H1 (cell line): ENCODE data around the gene NRXN3. TPM values are rescaled to one million over a fixed set of nuclear protein-coding genes. Genes with fewer than 3 reads are reported as not detected.
A peak's percentile ranks its signal among the peaks of the same experiment; 100 is the strongest.

Source experiments
- CTCF ChIA-PET: fragments of 300-600 bp; sonication (Branson Sonifier 250); formaldehyde crosslinking; loops from one replicate; lab custom pipeline; 2021; ENCODE audit not compliant: partially characterized antibody; lab: Charles Lee
- POLR2A ChIA-PET: fragments of 300-600 bp; sonication (Branson Sonifier 250); formaldehyde crosslinking; loops from one replicate; lab custom pipeline; 2021; ENCODE audit warnings: inconsistent platforms; ENCODE audit not compliant: partially characterized antibody; lab: Charles Lee
- DNase-seq, 2 experiments: peaks; one replicate each; pipeline versions ENCODE4 v3.0.0 to v3.0.0-alpha.2; 2010 to 2022; ENCODE audit warnings: low spot score in 2 of 2, low read depth in 1 of 2, mixed read lengths in 1 of 2
- FAIRE-seq: peaks from 2 replicates; lab custom pipeline; 2011; peaks lifted over from hg19 to GRCh38; lab: Jason Lieb, UNC
- H2AFZ ChIP-seq: 2 replicates; pipeline ENCODE4 v1.8.1; 2012; ENCODE audit warnings: low read length, inconsistent platforms
- H2AK5ac ChIP-seq: 2 replicates; pipeline ENCODE4 v1.6.1; 2013; ENCODE audit warnings: low read depth, low read length
- H2BK120ac ChIP-seq: replicated peaks from 2 replicates; pipeline ENCODE3; 2013; ENCODE audit warnings: low read depth, low read length, inconsistent platforms
- H2BK12ac ChIP-seq: 2 replicates; pipeline ENCODE4 v1.6.1; 2013; ENCODE audit warnings: low read depth, low read length
- H2BK15ac ChIP-seq: 2 replicates; pipeline ENCODE4 v1.6.1; 2013; ENCODE audit warnings: low read length
- H2BK20ac ChIP-seq: 2 replicates; pipeline ENCODE4 v1.6.1; 2013; ENCODE audit warnings: low read length
- H2BK5ac ChIP-seq: 2 replicates; pipeline ENCODE4 v1.6.1; 2013; ENCODE audit warnings: low read depth, low read length
- H3K14ac ChIP-seq: 2 replicates; pipeline ENCODE4 v1.6.1; 2013; ENCODE audit warnings: inconsistent platforms; ENCODE audit not compliant: insufficient read length
- H3K18ac ChIP-seq: 2 replicates; pipeline ENCODE4 v1.6.1; 2013; ENCODE audit warnings: low read length; ENCODE audit errors: extremely low read depth
- H3K23ac ChIP-seq: 2 replicates; pipeline ENCODE4 v1.6.1; 2013; ENCODE audit warnings: inconsistent platforms; ENCODE audit not compliant: insufficient read length
- H3K23me2 ChIP-seq: 2 replicates; pipeline ENCODE4 v1.6.1; 2013; ENCODE audit warnings: low read depth, low read length
- H3K27ac ChIP-seq: 2 replicates; pipeline ENCODE4 v1.6.1; 2011; ENCODE audit warnings: low read depth, low read length, inconsistent platforms
- H3K27me3 ChIP-seq, 4 experiments: replicated peaks in 1 of 4; 1 replicate in 1 of 4; 2 replicates in 3 of 4; pipeline versions ENCODE4 v1.6.1 to v1.8.1; 2011 to 2013; ENCODE audit warnings: low read length in 3 of 4, mild to moderate bottlenecking in 3 of 4, inconsistent platforms in 2 of 4, mixed read lengths in 2 of 4, moderate library complexity in 1 of 4; ENCODE audit not compliant: control insufficient read depth in 3 of 4, insufficient read depth in 3 of 4; ENCODE audit errors: extremely low read depth in 1 of 4
- H3K36me3 ChIP-seq, 4 experiments: 2 replicates each; pipeline versions ENCODE4 v1.6.1 to v1.8.1; 2011 to 2013; ENCODE audit warnings: mild to moderate bottlenecking in 4 of 4, low read length in 3 of 4, moderate library complexity in 2 of 4, control low read depth in 1 of 4, inconsistent platforms in 1 of 4; ENCODE audit not compliant: insufficient read depth in 4 of 4, control insufficient read depth in 2 of 4
- H3K4ac ChIP-seq: replicated peaks from 2 replicates; pipeline ENCODE3; 2013; ENCODE audit warnings: low read length, low read depth, mixed read lengths, inconsistent platforms; ENCODE audit not compliant: insufficient read length
- H3K4me1 ChIP-seq, 4 experiments: replicated peaks in 1 of 4; 1 replicate in 1 of 4; 2 replicates in 3 of 4; pipeline versions ENCODE4 v1.6.1 to v1.8.1; 2011 to 2013; ENCODE audit warnings: low read length in 3 of 4, inconsistent platforms in 2 of 4, mixed read lengths in 1 of 4; ENCODE audit not compliant: insufficient read depth in 4 of 4, control insufficient read depth in 3 of 4
- H3K4me2 ChIP-seq, 2 experiments: 2 replicates each; pipeline versions ENCODE4 v1.6.1 to v1.8.1; 2011 to 2013; ENCODE audit warnings: low read depth in 2 of 2, low read length in 2 of 2, control low read depth in 1 of 2, inconsistent platforms in 1 of 2, mild to moderate bottlenecking in 1 of 2; ENCODE audit not compliant: insufficient read depth in 1 of 2
- H3K4me3 ChIP-seq, 4 experiments: fragments of 200-600, 300-600 bp in 1 of 4; sonication (generic), shearing (Covaris generic), sonication (Bioruptor Twin) in 1 of 4; 2 replicates each; pipeline versions ENCODE4 v1.5.1 to v1.8.1; 2011 to 2016; ENCODE audit warnings: low read length in 4 of 4, low read depth in 3 of 4, control low read depth in 2 of 4, inconsistent platforms in 2 of 4, mild to moderate bottlenecking in 2 of 4, mixed read lengths in 1 of 4, moderate library complexity in 1 of 4; ENCODE audit not compliant: insufficient read depth in 2 of 4; ENCODE audit errors: extremely low read depth in 1 of 4
- H3K56ac ChIP-seq: replicated peaks from 2 replicates; pipeline ENCODE3; 2013; ENCODE audit warnings: low read depth, mild to moderate bottlenecking, mixed read lengths, low read length, inconsistent platforms; ENCODE audit not compliant: insufficient read length
- H3K79me1 ChIP-seq: 2 replicates; pipeline ENCODE4 v1.6.1; 2013; ENCODE audit warnings: low read depth, low read length, control low read depth
- H3K79me2 ChIP-seq, 2 experiments: 2 replicates each; pipeline versions ENCODE4 v1.6.1 to v1.8.1; 2012 to 2013; ENCODE audit warnings: low read length in 2 of 2, mild to moderate bottlenecking in 2 of 2, inconsistent platforms in 1 of 2; ENCODE audit not compliant: insufficient read depth in 2 of 2, control insufficient read depth in 1 of 2
- H3K9ac ChIP-seq, 4 experiments: replicated peaks in 1 of 4; 1 replicate in 1 of 4; 2 replicates in 3 of 4; pipeline versions ENCODE4 v1.6.1 to v1.8.1; 2011 to 2013; ENCODE audit warnings: low read depth in 3 of 4, low read length in 3 of 4, control low read depth in 2 of 4, mild to moderate bottlenecking in 2 of 4, moderate library complexity in 2 of 4, inconsistent platforms in 1 of 4; ENCODE audit errors: extremely low read depth in 1 of 4
- H3K9me3 ChIP-seq, 2 experiments: 2 replicates each; pipeline versions ENCODE4 v1.6.1 to v1.8.1; 2012 to 2013; ENCODE audit warnings: mild to moderate bottlenecking in 2 of 2, moderate library complexity in 2 of 2, control low read depth in 1 of 2, inconsistent platforms in 1 of 2, low read depth in 1 of 2, low read length in 1 of 2, mixed read lengths in 1 of 2; ENCODE audit not compliant: insufficient read depth in 2 of 2
- H4K20me1 ChIP-seq, 2 experiments: replicated peaks in 1 of 2; 2 replicates each; pipeline versions ENCODE3 to v1.8.1; 2011 to 2013; ENCODE audit warnings: inconsistent platforms in 2 of 2, low read length in 2 of 2, mild to moderate bottlenecking in 1 of 2; ENCODE audit not compliant: insufficient read depth in 2 of 2, control insufficient read depth in 1 of 2
- H4K5ac ChIP-seq: 2 replicates; pipeline ENCODE4 v1.6.1; 2013; ENCODE audit warnings: low read length, low read depth, mixed read lengths, inconsistent platforms; ENCODE audit not compliant: insufficient read length
- H4K8ac ChIP-seq: 2 replicates; pipeline ENCODE4 v1.8.0; 2013; ENCODE audit warnings: mild to moderate bottlenecking, moderate library complexity, low read length, inconsistent platforms; ENCODE audit not compliant: insufficient read depth; ENCODE audit errors: extremely low read depth
- H4K91ac ChIP-seq: replicated peaks from 2 replicates; pipeline ENCODE3; 2013; ENCODE audit warnings: low read length, mixed read lengths, inconsistent platforms; ENCODE audit not compliant: insufficient read length
- KDM1A ChIP-seq: fragments of 200-600, 300-600 bp; sonication (generic); IDR thresholded peaks from 2 replicates; pipeline ENCODE4 v1.7.1; 2016; ENCODE audit warnings: mild to moderate bottlenecking, low read length, borderline replicate concordance
- RAD21 ChIP-seq, 2 experiments: IDR thresholded peaks in 1 of 2; conservative IDR thresholded peaks in 1 of 2; 2 replicates each; pipeline ENCODE4 v1.6.1; 2011; ENCODE audit warnings: low read depth in 2 of 2, low read length in 2 of 2, improper control_type of control experiment in 1 of 2, inconsistent platforms in 1 of 2, mild to moderate bottlenecking in 1 of 2, moderate library complexity in 1 of 2
- WGBS, 2 experiments: shearing (Covaris generic) in 1 of 2; methylation state at CpG; one replicate each; pipeline versions ENCODE4 v1.1.6 to v1.1.7; 2013 to 2015; ENCODE audit warnings: low lambda C conversion rate in 2 of 2, mixed read lengths in 2 of 2, inconsistent platforms in 1 of 2, low coverage in 1 of 2, missing lambda C conversion rate in 1 of 2; ENCODE audit not compliant: insufficient replicate concordance in 2 of 2, insufficient coverage in 1 of 2, insufficient read length in 1 of 2; ENCODE audit errors: extremely low coverage in 1 of 2, missing lambda C conversion rate in 1 of 2; 5-methylcytosine and 5-hydroxymethylcytosine counted together
- polyA plus RNA-seq, 7 experiments: library from polyadenylated mRNA; depleted of rRNA in 3 of 7; stranded (reverse) in 5 of 7; unstranded in 2 of 7; fragments of >200 nt in 5 of 7; fragments of 200-250 nt in 2 of 7; gene quantifications; 1 replicate in 5 of 7; 2 replicates in 1 of 7; 4 replicates in 1 of 7; pipeline versions ENCODE4 v1.2.1 to v1.2.3, GENCODE V29; 2011 to 2013; ENCODE audit warnings: missing spikeins in 2 of 7, mixed read lengths in 2 of 7
- total RNA-seq: library from RNA; stranded (reverse); fragmentation: NEBNext Ultra II Directional; extraction: Animal tissue kit (Norgen Biotek cat#: 25700); gene quantifications from 2 replicates; pipeline ENCODE4 v1.2.1, GENCODE V29; 2021
- TF ChIP-seq, protein P1 (sequence below), 3 experiments: IDR thresholded peaks; 1 replicate in 2 of 3; 2 replicates in 1 of 3; pipeline versions ENCODE4 v1.5.1 to v1.6.1; 2011; ENCODE audit warnings: low read length in 3 of 3, mild to moderate bottlenecking in 3 of 3, inconsistent platforms in 2 of 3, low read depth in 1 of 3, moderate library complexity in 1 of 3; ENCODE audit not compliant: insufficient read depth in 1 of 3; ENCODE audit errors: control extremely low read depth in 1 of 3

Gene NRXN3
- total and polyA plus RNA-seq, 2 of the 8 experiments (the other 6 are each of a cell fraction or from before 2014, with no cell fraction given) = 2.6 to 4.1 TPM

- Histone ChIP-seq H2AFZ (no peak overlapping the region), H3K4me2 (no peak overlapping the region), H2BK120ac (no peak overlapping the region), H2BK20ac (no peak overlapping the region), H3K14ac (no peak overlapping the region), H2BK5ac (no peak overlapping the region), H3K56ac (no peak overlapping the region), H3K4me1 (no peaks in the 10 kb centered on the region), H4K91ac (no peak overlapping the region), H3K27ac (no peak overlapping the region), H3K27me3 (no peaks in the 10 kb centered on the region), H4K8ac (no peak overlapping the region), H3K36me3 (no peaks in the 10 kb centered on the region), H3K4ac (no peak overlapping the region), H4K5ac (no peak overlapping the region), H3K79me2 (no peaks in the 10 kb centered on the region), H2BK12ac (no peak overlapping the region), H3K9me3 (no peaks in the 10 kb centered on the region), H2BK15ac (no peak overlapping the region), H3K4me3 (no peak overlapping the region), H4K20me1 (no peaks in the 10 kb centered on the region), H3K9ac (no peak overlapping the region), H3K23me2 (no peaks in the 10 kb centered on the region), H3K79me1 (no peaks in the 10 kb centered on the region), H3K23ac (no peak overlapping the region), H3K18ac (no peak overlapping the region), H2AK5ac (no peak overlapping the region)
- WGBS, 2 experiments = 87% methylated on average over 2 of the region's 2 CpGs; no CpG with 5 or more reads in 1 of the 2 experiments
- CTCF ChIA-PET = interaction anchor here (0.8 to 1.7 kb wide), 10 partner anchors 13 to 242 kb away, joined by 3 to 7 read pairs (median 4); no protein-coding TSS in a partner anchor
- FAIRE-seq (no peak), DNase-seq (no peak)
- POLR2A ChIA-PET = no interaction called here
- TF ChIP-seq, protein P1, sequence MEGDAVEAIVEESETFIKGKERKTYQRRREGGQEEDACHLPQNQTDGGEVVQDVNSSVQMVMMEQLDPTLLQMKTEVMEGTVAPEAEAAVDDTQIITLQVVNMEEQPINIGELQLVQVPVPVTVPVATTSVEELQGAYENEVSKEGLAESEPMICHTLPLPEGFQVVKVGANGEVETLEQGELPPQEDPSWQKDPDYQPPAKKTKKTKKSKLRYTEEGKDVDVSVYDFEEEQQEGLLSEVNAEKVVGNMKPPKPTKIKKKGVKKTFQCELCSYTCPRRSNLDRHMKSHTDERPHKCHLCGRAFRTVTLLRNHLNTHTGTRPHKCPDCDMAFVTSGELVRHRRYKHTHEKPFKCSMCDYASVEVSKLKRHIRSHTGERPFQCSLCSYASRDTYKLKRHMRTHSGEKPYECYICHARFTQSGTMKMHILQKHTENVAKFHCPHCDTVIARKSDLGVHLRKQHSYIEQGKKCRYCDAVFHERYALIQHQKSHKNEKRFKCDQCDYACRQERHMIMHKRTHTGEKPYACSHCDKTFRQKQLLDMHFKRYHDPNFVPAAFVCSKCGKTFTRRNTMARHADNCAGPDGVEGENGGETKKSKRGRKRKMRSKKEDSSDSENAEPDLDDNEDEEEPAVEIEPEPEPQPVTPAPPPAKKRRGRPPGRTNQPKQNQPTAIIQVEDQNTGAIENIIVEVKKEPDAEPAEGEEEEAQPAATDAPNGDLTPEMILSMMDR (IDR thresholded peaks at IDR 0.05; ENCODE audit: control extremely low read depth in 1 of 3, insufficient read depth in 1 of 3, low read depth in 1 of 3, low read length in 3 of 3) = peak in 2 of 3 experiments; percentile 19 to 37; a peak in 2 of 4 replicates
- TF ChIP-seq KDM1A (no peak), RAD21 (IDR thresholded peaks at IDR 0.05 in 1 of 2, conservative IDR thresholded peaks at IDR 0.05 in 1 of 2; ENCODE audit: low read depth in 2 of 2, low read length in 2 of 2) (peak; percentile 28 to 44)
These were observed 26.1 kb downstream of the NRXN3 start for GRCh38 chr14:78196323-78196722.
